SK-N-MC (cell line): Measurements from ENCODE around the gene KCTD5.

Experiments
- EZH2 ChIP-seq: fragments of 200-600 bp; sonication (generic); IDR thresholded peaks from one replicate; pipeline ENCODE4 v1.6.1; 2017; ENCODE audit warnings: antibody characterized with exemption
- FOXP2 ChIP-seq: optimal IDR thresholded peaks from 2 replicates; pipeline ENCODE3; 2011; ENCODE audit warnings: mild to moderate bottlenecking, moderate library complexity; ENCODE audit not compliant: insufficient read depth; ENCODE audit errors: extremely low read length, control extremely low read depth
- POLR2AphosphoS5 ChIP-seq: IDR thresholded peaks from 2 replicates; pipeline ENCODE4 v1.6.1; 2012; ENCODE audit warnings: mild to moderate bottlenecking, low read depth, low read length, borderline replicate concordance

GRCh38 chr16:2698965-2699750 lies 16.8 kb downstream of the KCTD5 start:
- TF ChIP-seq EZH2: no peak
- TF ChIP-seq POLR2AphosphoS5: no peak
- TF ChIP-seq FOXP2: no peak
